GM12878 (cell line): ENCODE results near the gene PPOX.

Experiments used
- CREB1 ChIP-seq: IDR thresholded peaks from 2 replicates; pipeline ENCODE4 v1.6.1; 2012; ENCODE audit warnings: low read depth, mild to moderate bottlenecking, inconsistent platforms
- CREM ChIP-seq: IDR thresholded peaks from 2 replicates; pipeline ENCODE4 v1.6.1; 2014; ENCODE audit warnings: antibody characterized with exemption, low read depth
- POLR2AphosphoS5 ChIP-seq: IDR thresholded peaks from 2 replicates; pipeline ENCODE4 v1.6.1; 2011; ENCODE audit warnings: mild to moderate bottlenecking, low read length, inconsistent platforms

DNA sequence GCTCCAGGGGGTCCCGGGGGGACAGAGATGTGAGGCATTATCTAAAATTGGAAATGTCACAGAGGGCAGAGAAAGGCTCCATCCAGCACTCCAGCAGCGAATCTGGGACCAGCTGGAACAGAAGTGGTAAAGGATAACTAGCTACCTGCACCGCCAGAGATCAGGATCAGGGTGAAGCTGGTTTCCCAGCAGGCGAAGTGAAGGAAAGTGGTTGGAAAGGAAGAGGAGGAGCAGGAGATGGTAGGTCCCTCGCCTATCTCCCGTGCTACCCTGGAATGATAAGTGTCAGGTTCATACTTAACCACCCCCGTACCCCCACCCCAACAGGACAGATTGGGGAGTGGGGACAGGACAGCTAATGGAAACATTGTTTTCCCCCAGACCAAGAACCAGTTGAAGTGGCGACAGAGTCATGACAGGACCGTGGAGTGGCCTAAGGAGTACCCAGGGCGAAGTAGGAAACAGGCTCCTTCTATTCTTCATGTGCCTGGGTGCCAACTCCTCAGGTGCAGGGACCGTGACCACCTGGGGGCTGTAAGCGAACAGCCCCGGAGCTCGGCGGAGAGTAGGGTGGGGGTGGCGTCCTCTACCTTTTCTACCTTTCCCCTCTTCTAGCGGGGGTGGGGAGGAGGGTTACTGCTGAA, 10.4 kb downstream of the PPOX start:
- TF ChIP-seq CREM (no peak), CREB1 (no peak), POLR2AphosphoS5 (no peak)
